HG02610 (cell line): ENCODE results near the gene GCSAM.

Experiments
- ATAC-seq: cut with Tn5 transposase; IDR thresholded peaks from one replicate; pipeline ENCODE4 v1.9.1; 2021; ENCODE audit warnings: mild to moderate bottlenecking, moderate library complexity; ENCODE audit not compliant: unreplicated experiment

Gene GCSAM

GRCh38 chr3:112109322-112109721, 23.7 kb downstream of the GCSAM start:
- no peak for ATAC-seq

- ATAC-seq = no peak
Measured at GRCh38 chr3:112104774-112105173, 28.3 kb downstream of the GCSAM start.

- ATAC-seq = no peak
Measured at GRCh38 chr3:112101916-112102315, 31.1 kb downstream of the GCSAM start.

- peak; percentile 88 for ATAC-seq
Measured at GRCh38 chr3:112097378-112097777, 35.7 kb downstream of the GCSAM start.

GRCh38 chr3:112096176-112096575, 36.9 kb downstream of the GCSAM start:
- no peak for ATAC-seq

GRCh38 chr3:112095731-112096130, 37.3 kb downstream of the GCSAM start:
- no peak for ATAC-seq

- ATAC-seq = no peak
Measured at GRCh38 chr3:112093180-112093522, 39.9 kb downstream of the GCSAM start.

- peak; percentile 43 for ATAC-seq
Measured at GRCh38 chr3:112092496-112093179, 40.4 kb downstream of the GCSAM start.

- no peak for ATAC-seq
Measured at GRCh38 chr3:112090887-112091586, 42.0 kb downstream of the GCSAM start.

- ATAC-seq = no peak
Measured at GRCh38 chr3:112089956-112090886, 42.8 kb downstream of the GCSAM start.

GRCh38 chr3:112088944-112089343, 44.1 kb downstream of the GCSAM start:
- ATAC-seq = no peak

- no peak for ATAC-seq
Measured at GRCh38 chr3:112087746-112088145, 45.3 kb downstream of the GCSAM start.

- ATAC-seq = no peak
Measured at GRCh38 chr3:112086875-112087524, 46.0 kb downstream of the GCSAM start.

GRCh38 chr3:112086076-112086854, 46.8 kb downstream of the GCSAM start, which contains the start of gene C3orf52:
C3orf52 (plus strand) TSS chr3:112086389; CDS start chr3:112086408, 19 bp downstream.
- ATAC-seq = peak; percentile 86

- ATAC-seq = no peak
Measured at GRCh38 chr3:112085735-112086075, 47.3 kb downstream of the GCSAM start.

GRCh38 chr3:112084980-112085705, 47.9 kb downstream of the GCSAM start:
- ATAC-seq = no peak

- ATAC-seq = no peak
Measured at GRCh38 chr3:112083239-112083638, 49.8 kb downstream of the GCSAM start.

- no peak for ATAC-seq
Measured at GRCh38 chr3:112078125-112079083, 54.6 kb downstream of the GCSAM start.
